IMR-90 (cell line): ENCODE data around the gene HRH2. TPM values are rescaled to one million over a fixed set of nuclear protein-coding genes. Genes with fewer than 3 reads are reported as not detected.

Source experiments
- ATAC-seq: fragments of 200-7000 bp; cut with Tn5 transposase; 2 replicates; pipeline ENCODE4 v1.9.1; 2020; ENCODE audit warnings: low read depth, mild to moderate bottlenecking, moderate library complexity
- BruUV-seq: library from RNA; stranded (reverse); fragments of 400-500 nt; replicated peaks from 2 replicates; lab custom pipeline; 2021; lab: Mats Ljungman, UMichigan
- CTCF ChIA-PET: fragments of 300-600 bp; formaldehyde crosslinking; extraction: SDS; loops from one replicate; lab custom pipeline; 2021; ENCODE audit warnings: antibody characterized with exemption; lab: Yijun Ruan, JAX
- POLR2A ChIA-PET: fragments of 300-600 bp; sonication (Branson Sonifier 250); formaldehyde crosslinking; loops from one replicate; lab custom pipeline; 2022; ENCODE audit warnings: antibody characterized with exemption; ENCODE audit not compliant: unreplicated experiment; lab: Charles Lee
- DNase-seq: peaks from one replicate; pipeline ENCODE4 v3.0.0; 2013
- H2AFZ ChIP-seq: replicated peaks from 2 replicates; pipeline ENCODE3; 2013; ENCODE audit warnings: low read length, mild to moderate bottlenecking; ENCODE audit not compliant: poor library complexity
- H2AK5ac ChIP-seq: 2 replicates; pipeline ENCODE4 v1.6.1; 2013; ENCODE audit warnings: low read depth, low read length, inconsistent platforms
- H2AK9ac ChIP-seq: replicated peaks from 2 replicates; pipeline ENCODE3; 2013; ENCODE audit warnings: mild to moderate bottlenecking, low read depth, low read length, moderate library complexity; ENCODE audit not compliant: poor library complexity
- H2BK120ac ChIP-seq: 2 replicates; pipeline ENCODE4 v1.6.1; 2013; ENCODE audit warnings: low read depth, low read length, inconsistent platforms
- H2BK15ac ChIP-seq: 3 replicates; pipeline ENCODE4 v1.6.1; 2013; ENCODE audit warnings: low read depth, low read length, inconsistent platforms
- H2BK20ac ChIP-seq: 2 replicates; pipeline ENCODE4 v1.6.1; 2013; ENCODE audit warnings: low read depth, mild to moderate bottlenecking, inconsistent platforms, low read length, moderate library complexity
- H2BK5ac ChIP-seq: 2 replicates; pipeline ENCODE4 v1.6.1; 2013; ENCODE audit warnings: mild to moderate bottlenecking, low read depth, low read length, inconsistent platforms; ENCODE audit not compliant: poor library complexity, severe bottlenecking
- H3K14ac ChIP-seq: replicated peaks from 2 replicates; pipeline ENCODE4 v1.6.1; 2013; ENCODE audit warnings: low read depth, low read length, inconsistent platforms
- H3K18ac ChIP-seq: 2 replicates; pipeline ENCODE4 v1.6.1; 2013; ENCODE audit warnings: low read depth, low read length, control low read depth
- H3K23ac ChIP-seq: 2 replicates; pipeline ENCODE4 v1.6.1; 2013; ENCODE audit warnings: low read depth, low read length, inconsistent platforms
- H3K27ac ChIP-seq: 2 replicates; pipeline ENCODE4 v1.5.1; 2013; ENCODE audit warnings: mild to moderate bottlenecking, control low read depth, low read length; ENCODE audit not compliant: insufficient read depth
- H3K27me3 ChIP-seq: 2 replicates; pipeline ENCODE4 v1.6.1; 2013; ENCODE audit warnings: low read length; ENCODE audit not compliant: control insufficient read depth, insufficient read depth
- H3K36me3 ChIP-seq: 2 replicates; pipeline ENCODE4 v1.6.1; 2013; ENCODE audit warnings: low read length, mixed read lengths; ENCODE audit not compliant: control insufficient read depth, insufficient read depth
- H3K4ac ChIP-seq: 2 replicates; pipeline ENCODE4 v1.6.1; 2013; ENCODE audit warnings: low read depth, low read length, inconsistent platforms
- H3K4me1 ChIP-seq: 2 replicates; pipeline ENCODE4 v1.6.1; 2013; ENCODE audit warnings: low read length, mixed read lengths; ENCODE audit not compliant: control insufficient read depth, insufficient read depth
- H3K4me2 ChIP-seq: 2 replicates; pipeline ENCODE4 v1.6.1; 2013; ENCODE audit warnings: low read depth, mild to moderate bottlenecking, control low read depth, low read length, moderate library complexity
- H3K4me3 ChIP-seq: 2 replicates; pipeline ENCODE4 v1.5.1; 2013; ENCODE audit warnings: low read depth, mild to moderate bottlenecking, control low read depth, low read length, moderate library complexity; ENCODE audit not compliant: insufficient read depth
- H3K56ac ChIP-seq: 2 replicates; pipeline ENCODE4 v1.6.1; 2013; ENCODE audit warnings: low read length, inconsistent platforms; ENCODE audit not compliant: insufficient read depth; ENCODE audit errors: extremely low read depth
- H3K79me1 ChIP-seq, 2 experiments: 2 replicates each; pipeline ENCODE4 v1.6.1; 2013; ENCODE audit warnings: low read length in 2 of 2, inconsistent platforms in 1 of 2, low read depth in 1 of 2
- H3K9ac ChIP-seq: 2 replicates; pipeline ENCODE4 v1.6.1; 2013; ENCODE audit warnings: low read depth, low read length, control low read depth
- H3K9me1 ChIP-seq: 2 replicates; pipeline ENCODE4 v1.6.1; 2013; ENCODE audit warnings: low read length, inconsistent platforms; ENCODE audit not compliant: insufficient read depth
- H3K9me3 ChIP-seq: 2 replicates; pipeline ENCODE4 v1.6.1; 2013; ENCODE audit warnings: low read length; ENCODE audit not compliant: control insufficient read depth, insufficient read depth
- H4K20me1 ChIP-seq: 2 replicates; pipeline ENCODE4 v1.6.1; 2013; ENCODE audit warnings: low read length, inconsistent platforms; ENCODE audit not compliant: insufficient read depth
- H4K5ac ChIP-seq: 2 replicates; pipeline ENCODE4 v1.6.1; 2013; ENCODE audit warnings: mild to moderate bottlenecking, low read depth, low read length, control low read depth
- H4K8ac ChIP-seq, 2 experiments: 2 replicates each; pipeline ENCODE4 v1.6.1; 2013; ENCODE audit warnings: low read depth in 2 of 2, low read length in 2 of 2, control low read depth in 1 of 2, inconsistent platforms in 1 of 2
- H4K91ac ChIP-seq: 2 replicates; pipeline ENCODE4 v1.6.1; 2013; ENCODE audit warnings: low read depth, low read length, inconsistent platforms; ENCODE audit not compliant: insufficient read depth
- BHLHE40 ChIP-seq: fragments of 150-350 bp; IDR thresholded peaks from 2 replicates; pipeline ENCODE4 v1.6.1; 2016; ENCODE audit warnings: mild to moderate bottlenecking, low read depth, low read length
- MXI1 ChIP-seq: IDR thresholded peaks from 2 replicates; pipeline ENCODE4 v1.6.1; 2012; ENCODE audit warnings: low read depth, mild to moderate bottlenecking, low read length, moderate library complexity, borderline replicate concordance
- SMC3 ChIP-seq: fragments of 150-350 bp; IDR thresholded peaks from 2 replicates; pipeline ENCODE4 v1.6.1; 2016; ENCODE audit warnings: low read depth, mild to moderate bottlenecking, antibody characterized with exemption, low read length, moderate library complexity
- WGBS, 2 experiments: methylation state at CpG; one replicate each; pipeline versions ENCODE4 v1.1.5 to v1.1.7; 2013; ENCODE audit warnings: missing lambda C conversion rate in 2 of 2; ENCODE audit not compliant: insufficient read length in 1 of 2; ENCODE audit errors: extremely low coverage in 2 of 2; 5-methylcytosine and 5-hydroxymethylcytosine counted together
- dilution Hi-C: fragments of 300-500 bp; cut with HindIII; formaldehyde crosslinking; loops from one replicate; pipeline ENCODE4 v1.14.3; 2018; ENCODE audit warnings: low sequenced_read_pairs; ENCODE audit not compliant: unreplicated experiment
- in situ Hi-C: fragments of 300-500 bp; cut with MboI; formaldehyde crosslinking; loops from 3 replicates; pipeline ENCODE4 v1.14.3; 2019; ENCODE audit warnings: low sequenced_read_pairs, inconsistent platforms, mixed read lengths
- intact Hi-C: fragments of 100-400 bp; cut with micrococcal nuclease; formaldehyde crosslinking; loops from 2 replicates; pipeline ENCODE4 v1.10.0; 2022
- polyA plus RNA-seq, 3 experiments: library from polyadenylated mRNA; depleted of rRNA; stranded (reverse); fragments of >200 nt; gene quantifications; 2 replicates each; pipeline ENCODE4 v1.2.3, GENCODE V29; 2012; ENCODE audit warnings: low replicate concordance in 1 of 3
- total RNA-seq: library from RNA; depleted of rRNA; stranded (reverse); fragments of >200 nt; gene quantifications from 2 replicates; pipeline ENCODE4 v1.2.3, GENCODE V29; 2012
- TF ChIP-seq, protein P1 (sequence below): fragments of 150-350 bp; IDR thresholded peaks from 2 replicates; pipeline ENCODE4 v1.6.1; 2017; ENCODE audit warnings: mild to moderate bottlenecking, antibody characterized with exemption, low read length, low read depth
- TF ChIP-seq, protein P2 (sequence below): conservative IDR thresholded peaks from 2 replicates; pipeline ENCODE4 v1.5.1; 2012; ENCODE audit warnings: mild to moderate bottlenecking, low read depth, low read length, improper control_type of control experiment
- TF ChIP-seq, protein P3 (sequence below): fragments of 150-350 bp; IDR thresholded peaks from 2 replicates; pipeline ENCODE4 v1.6.1; 2016; ENCODE audit warnings: low read depth, mild to moderate bottlenecking, low read length, moderate library complexity, borderline replicate concordance

Gene HRH2
- total and polyA plus RNA-seq, 2 of the 4 experiments (the other 2 are of a cell fraction), result not detected

DNA sequence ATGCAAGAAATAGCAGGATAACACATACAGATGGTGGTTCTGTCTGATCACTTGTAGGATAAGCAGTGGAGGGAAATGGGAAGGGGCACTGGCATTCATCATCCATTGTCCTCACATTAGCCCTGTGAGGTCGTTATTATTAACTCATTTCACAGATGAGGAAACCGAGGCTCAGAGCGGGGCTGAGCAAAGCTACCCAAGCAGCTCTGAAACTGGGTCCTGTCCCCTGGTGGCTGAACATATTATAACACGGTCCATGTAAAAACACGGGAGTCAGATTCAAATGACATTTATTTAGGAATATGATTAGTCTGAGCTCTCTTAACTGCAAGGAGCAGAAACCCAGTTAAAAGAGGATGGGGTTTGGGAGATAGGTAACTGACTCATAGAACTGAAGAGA lies 43.1 kb downstream of the HRH2 start:
- Histone ChIP-seq H2BK5ac (no peak overlapping the region), H3K18ac (no peak overlapping the region), H3K14ac (no peak overlapping the region), H3K9me1 (no peaks in the 10 kb centered on the region), H2AK5ac (no peak overlapping the region), H4K5ac (no peak overlapping the region), H2AK9ac (no peak overlapping the region), H3K23ac (no peak overlapping the region), H2AFZ (no peak overlapping the region), H3K4me3 (no peak overlapping the region), H4K20me1 (no peaks in the 10 kb centered on the region), H3K56ac (no peak overlapping the region), H3K4me2 (no peak overlapping the region), H3K27ac (no peak overlapping the region), H3K9me3 (peaks cover 3% of the 10 kb centered on the region; the same call in 1 of the 2 replicates), H2BK120ac (no peak overlapping the region), H3K27me3 (no peaks in the 10 kb centered on the region), H4K91ac (no peak overlapping the region), H3K79me1 (no peaks in the 10 kb centered on the region), H3K9ac (no peak overlapping the region), H3K4ac (no peak overlapping the region), H3K36me3 (no peaks in the 10 kb centered on the region), H4K8ac (no peak overlapping the region), H2BK15ac (no peak overlapping the region), H2BK20ac (no peak overlapping the region), H3K4me1 (no peaks in the 10 kb centered on the region)
- intact Hi-C loops (no loop called here), in situ Hi-C loops (no loop called here), dilution Hi-C loops (no loop called here)
- TF ChIP-seq, protein P1, sequence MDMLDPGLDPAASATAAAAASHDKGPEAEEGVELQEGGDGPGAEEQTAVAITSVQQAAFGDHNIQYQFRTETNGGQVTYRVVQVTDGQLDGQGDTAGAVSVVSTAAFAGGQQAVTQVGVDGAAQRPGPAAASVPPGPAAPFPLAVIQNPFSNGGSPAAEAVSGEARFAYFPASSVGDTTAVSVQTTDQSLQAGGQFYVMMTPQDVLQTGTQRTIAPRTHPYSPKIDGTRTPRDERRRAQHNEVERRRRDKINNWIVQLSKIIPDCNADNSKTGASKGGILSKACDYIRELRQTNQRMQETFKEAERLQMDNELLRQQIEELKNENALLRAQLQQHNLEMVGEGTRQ, result no peak
- TF ChIP-seq, protein P2, sequence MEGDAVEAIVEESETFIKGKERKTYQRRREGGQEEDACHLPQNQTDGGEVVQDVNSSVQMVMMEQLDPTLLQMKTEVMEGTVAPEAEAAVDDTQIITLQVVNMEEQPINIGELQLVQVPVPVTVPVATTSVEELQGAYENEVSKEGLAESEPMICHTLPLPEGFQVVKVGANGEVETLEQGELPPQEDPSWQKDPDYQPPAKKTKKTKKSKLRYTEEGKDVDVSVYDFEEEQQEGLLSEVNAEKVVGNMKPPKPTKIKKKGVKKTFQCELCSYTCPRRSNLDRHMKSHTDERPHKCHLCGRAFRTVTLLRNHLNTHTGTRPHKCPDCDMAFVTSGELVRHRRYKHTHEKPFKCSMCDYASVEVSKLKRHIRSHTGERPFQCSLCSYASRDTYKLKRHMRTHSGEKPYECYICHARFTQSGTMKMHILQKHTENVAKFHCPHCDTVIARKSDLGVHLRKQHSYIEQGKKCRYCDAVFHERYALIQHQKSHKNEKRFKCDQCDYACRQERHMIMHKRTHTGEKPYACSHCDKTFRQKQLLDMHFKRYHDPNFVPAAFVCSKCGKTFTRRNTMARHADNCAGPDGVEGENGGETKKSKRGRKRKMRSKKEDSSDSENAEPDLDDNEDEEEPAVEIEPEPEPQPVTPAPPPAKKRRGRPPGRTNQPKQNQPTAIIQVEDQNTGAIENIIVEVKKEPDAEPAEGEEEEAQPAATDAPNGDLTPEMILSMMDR, result no peak
- TF ChIP-seq SMC3 (no peak), MXI1 (no peak), BHLHE40 (no peak)
- TF ChIP-seq, protein P3, sequence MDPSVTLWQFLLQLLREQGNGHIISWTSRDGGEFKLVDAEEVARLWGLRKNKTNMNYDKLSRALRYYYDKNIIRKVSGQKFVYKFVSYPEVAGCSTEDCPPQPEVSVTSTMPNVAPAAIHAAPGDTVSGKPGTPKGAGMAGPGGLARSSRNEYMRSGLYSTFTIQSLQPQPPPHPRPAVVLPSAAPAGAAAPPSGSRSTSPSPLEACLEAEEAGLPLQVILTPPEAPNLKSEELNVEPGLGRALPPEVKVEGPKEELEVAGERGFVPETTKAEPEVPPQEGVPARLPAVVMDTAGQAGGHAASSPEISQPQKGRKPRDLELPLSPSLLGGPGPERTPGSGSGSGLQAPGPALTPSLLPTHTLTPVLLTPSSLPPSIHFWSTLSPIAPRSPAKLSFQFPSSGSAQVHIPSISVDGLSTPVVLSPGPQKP, result no peak
- no peak for DNase-seq
- WGBS, 2 experiments, result 100% methylated on average over 1 of the region's 5 CpGs; no CpG with 5 or more reads in 1 of the 2 experiments
- ChIA-PET POLR2A (no interaction called here), CTCF (no interaction called here)
- ATAC-seq, result no peak
- no TSS peak for BruUV-seq
